ENCODE results near the gene VWA7.

Gene VWA7

GRCh38 chr6:31805939-31806469, 28.9 kb upstream of the VWA7 start:
- TF ChIP-seq GATA2 (IDR thresholded peaks at IDR 0.05; ENCODE audit: low read depth, low read length) (no peak), GATA3 (IDR thresholded peaks at IDR 0.05; ENCODE audit: low read depth, low read length) (no peak)

- TF ChIP-seq GATA2 (IDR thresholded peaks at IDR 0.05; ENCODE audit: low read depth, low read length) = no peak
- no peak for TF ChIP-seq GATA3 (IDR thresholded peaks at IDR 0.05; ENCODE audit: low read depth, low read length)
Measured at GRCh38 chr6:31799781-31800180, 22.7 kb upstream of the VWA7 start.

GRCh38 chr6:31797588-31797987, 20.5 kb upstream of the VWA7 start:
- TF ChIP-seq GATA3 (IDR thresholded peaks at IDR 0.05; ENCODE audit: low read depth, low read length) (no peak), GATA2 (IDR thresholded peaks at IDR 0.05; ENCODE audit: low read depth, low read length) (no peak)

- TF ChIP-seq GATA3 (IDR thresholded peaks at IDR 0.05; ENCODE audit: low read depth, low read length) (no peak), GATA2 (IDR thresholded peaks at IDR 0.05; ENCODE audit: low read depth, low read length) (no peak)
Measured at GRCh38 chr6:31796993-31797385, 19.9 kb upstream of the VWA7 start.

- TF ChIP-seq GATA2 (IDR thresholded peaks at IDR 0.05; ENCODE audit: low read depth, low read length) (no peak), GATA3 (IDR thresholded peaks at IDR 0.05; ENCODE audit: low read depth, low read length) (no peak)
Measured at GRCh38 chr6:31795616-31796298, 18.6 kb upstream of the VWA7 start, which contains the start of gene VARS1. VARS1 (minus strand) TSS chr6:31795752; CDS start chr6:31795217, 535 bp downstream.

GRCh38 chr6:31794866-31795615, 17.9 kb upstream of the VWA7 start:
- no peak for TF ChIP-seq GATA2 (IDR thresholded peaks at IDR 0.05; ENCODE audit: low read depth, low read length)
- TF ChIP-seq GATA3 (IDR thresholded peaks at IDR 0.05; ENCODE audit: low read depth, low read length) = no peak

- TF ChIP-seq GATA2 (IDR thresholded peaks at IDR 0.05; ENCODE audit: low read depth, low read length) = no peak
Measured at GRCh38 chr6:31794294-31794865, 17.3 kb upstream of the VWA7 start.

GRCh38 chr6:31792761-31793171, 15.6 kb upstream of the VWA7 start:
- TF ChIP-seq GATA2 (IDR thresholded peaks at IDR 0.05; ENCODE audit: low read depth, low read length) (no peak), GATA3 (IDR thresholded peaks at IDR 0.05; ENCODE audit: low read depth, low read length) (no peak)

GRCh38 chr6:31792090-31792374, 14.9 kb upstream of the VWA7 start:
- TF ChIP-seq GATA3 (IDR thresholded peaks at IDR 0.05; ENCODE audit: low read depth, low read length) (no peak), GATA2 (IDR thresholded peaks at IDR 0.05; ENCODE audit: low read depth, low read length) (no peak)

- TF ChIP-seq GATA2 (IDR thresholded peaks at IDR 0.05; ENCODE audit: low read depth, low read length) (no peak), GATA3 (IDR thresholded peaks at IDR 0.05; ENCODE audit: low read depth, low read length) (no peak)
Measured at GRCh38 chr6:31791324-31792089, 14.4 kb upstream of the VWA7 start.

GRCh38 chr6:31785475-31785874, 8.3 kb upstream of the VWA7 start:
- no peak for TF ChIP-seq GATA3 (IDR thresholded peaks at IDR 0.05; ENCODE audit: low read depth, low read length)
- no peak for TF ChIP-seq GATA2 (IDR thresholded peaks at IDR 0.05; ENCODE audit: low read depth, low read length)

GRCh38 chr6:31784098-31784925, 7.2 kb upstream of the VWA7 start:
- no peak for TF ChIP-seq GATA3 (IDR thresholded peaks at IDR 0.05; ENCODE audit: low read depth, low read length)
- TF ChIP-seq GATA2 (IDR thresholded peaks at IDR 0.05; ENCODE audit: low read depth, low read length) = no peak

GRCh38 chr6:31782126-31782855, 5.2 kb upstream of the VWA7 start:
- TF ChIP-seq GATA2 (IDR thresholded peaks at IDR 0.05; ENCODE audit: low read depth, low read length) = no peak
- TF ChIP-seq GATA3 (IDR thresholded peaks at IDR 0.05; ENCODE audit: low read depth, low read length) = no peak

Measured in SH-SY5Y (cell line).